Fibroblast of lung (primary cell): ENCODE results near the gene TNKS2. TPM values are rescaled to one million over a fixed set of nuclear protein-coding genes. Genes with fewer than 3 reads are reported as not detected.

Source experiments
- DNase-seq, 2 donors: peaks; one replicate each; pipeline versions ENCODE4 v3.0.0 to v3.0.0-alpha.2; 2010; ENCODE audit warnings: low read depth in 2 of 2
- H2AFZ ChIP-seq: 2 replicates; pipeline ENCODE4 v1.5.1; 2012; ENCODE audit warnings: low read length, control low read depth, inconsistent platforms
- H3K27ac ChIP-seq: 2 replicates; pipeline ENCODE4 v1.5.1; 2011; ENCODE audit warnings: low read length, control low read depth; ENCODE audit not compliant: insufficient read depth
- H3K27me3 ChIP-seq: 2 replicates; pipeline ENCODE4 v1.5.1; 2011; ENCODE audit warnings: mild to moderate bottlenecking, low read length; ENCODE audit not compliant: control insufficient read depth, insufficient read depth
- H3K36me3 ChIP-seq: 2 replicates; pipeline ENCODE4 v1.5.1; 2011; ENCODE audit warnings: low read length; ENCODE audit not compliant: control insufficient read depth, insufficient read depth
- H3K4me1 ChIP-seq: 2 replicates; pipeline ENCODE4 v1.5.1; 2011; ENCODE audit warnings: low read length; ENCODE audit not compliant: control insufficient read depth, insufficient read depth; ENCODE audit errors: extremely low read depth
- H3K4me2 ChIP-seq: 2 replicates; pipeline ENCODE4 v1.5.1; 2011; ENCODE audit warnings: low read length, control low read depth; ENCODE audit not compliant: insufficient read depth; ENCODE audit errors: extremely low read depth
- H3K4me3 ChIP-seq, 4 experiments: fragments of 200-600 bp in 1 of 4; sonication (generic) in 1 of 4; replicated peaks in 1 of 4; 2 replicates each; pipeline ENCODE4 v1.5.1; 2011 to 2016; ENCODE audit warnings: low read length in 4 of 4, low read depth in 3 of 4, mild to moderate bottlenecking in 3 of 4, control low read depth in 2 of 4, inconsistent platforms in 1 of 4, mixed read lengths in 1 of 4; ENCODE audit not compliant: insufficient read depth in 1 of 4; ENCODE audit errors: control extremely low read depth in 1 of 4
- H3K79me2 ChIP-seq: 2 replicates; pipeline ENCODE4 v1.5.1; 2012; ENCODE audit warnings: mild to moderate bottlenecking, low read length, inconsistent platforms; ENCODE audit not compliant: control insufficient read depth, insufficient read depth
- H3K9ac ChIP-seq: 2 replicates; pipeline ENCODE4 v1.5.1; 2011; ENCODE audit warnings: mild to moderate bottlenecking, low read length, control low read depth; ENCODE audit not compliant: insufficient read depth
- H3K9me3 ChIP-seq: 2 replicates; pipeline ENCODE4 v1.5.1; 2012; ENCODE audit warnings: low read depth, low read length; ENCODE audit not compliant: control insufficient read depth, insufficient read depth
- H4K20me1 ChIP-seq: 2 replicates; pipeline ENCODE4 v1.5.1; 2011; ENCODE audit warnings: low read length; ENCODE audit not compliant: control insufficient read depth, insufficient read depth; ENCODE audit errors: extremely low read depth
- EZH2 ChIP-seq: IDR thresholded peaks from 2 replicates; pipeline ENCODE4 v1.5.1; 2012; ENCODE audit warnings: low read length, control low read depth, mild to moderate bottlenecking; ENCODE audit errors: missing control alignments
- polyA plus RNA-seq, 2 donors: library from polyadenylated mRNA; depleted of rRNA in 1 of 2; stranded (reverse) in 1 of 2; unstranded in 1 of 2; fragments of >200 nt; gene quantifications; 2 replicates each; pipeline ENCODE4 v1.2.1, GENCODE V29; 2011 to 2012; ENCODE audit warnings: missing spikeins in 1 of 2
- total RNA-seq: library from RNA; depleted of rRNA; stranded (reverse); fragments of >200 nt; gene quantifications from 2 replicates; pipeline ENCODE4 v1.2.1, GENCODE V29; 2014
- TF ChIP-seq, protein P1 (sequence below), 2 donors: IDR thresholded peaks in 1 of 2; conservative IDR thresholded peaks in 1 of 2; 1 replicate in 1 of 2; 2 replicates in 1 of 2; pipeline ENCODE4 v1.5.1; 2011 to 2012; ENCODE audit warnings: low read length in 2 of 2, control low read depth in 1 of 2, inconsistent platforms in 1 of 2, low read depth in 1 of 2, mild to moderate bottlenecking in 1 of 2

TNKS2 gene
- total and polyA plus RNA-seq, 2 donors (not counting 1 experiment from before 2014, with no cell fraction given) = 44.6 to 61.6 TPM

GRCh38 chr10:91785830-91786229 is 12.4 kb upstream of the TNKS2 start:
- Histone ChIP-seq H3K27ac (no peak overlapping the region), H3K27me3 (peaks cover 3% of the 10 kb centered on the region), H3K4me1 (no peaks in the 10 kb centered on the region), H3K9ac (no peak overlapping the region), H3K36me3 (no peaks in the 10 kb centered on the region), H3K9me3 (no peaks in the 10 kb centered on the region), H3K79me2 (no peaks in the 10 kb centered on the region), H4K20me1 (no peaks in the 10 kb centered on the region), H2AFZ (no peak overlapping the region), H3K4me2 (no peak overlapping the region), H3K4me3 (no peak overlapping the region)
- DNase-seq = no peak
- TF ChIP-seq, protein P1, sequence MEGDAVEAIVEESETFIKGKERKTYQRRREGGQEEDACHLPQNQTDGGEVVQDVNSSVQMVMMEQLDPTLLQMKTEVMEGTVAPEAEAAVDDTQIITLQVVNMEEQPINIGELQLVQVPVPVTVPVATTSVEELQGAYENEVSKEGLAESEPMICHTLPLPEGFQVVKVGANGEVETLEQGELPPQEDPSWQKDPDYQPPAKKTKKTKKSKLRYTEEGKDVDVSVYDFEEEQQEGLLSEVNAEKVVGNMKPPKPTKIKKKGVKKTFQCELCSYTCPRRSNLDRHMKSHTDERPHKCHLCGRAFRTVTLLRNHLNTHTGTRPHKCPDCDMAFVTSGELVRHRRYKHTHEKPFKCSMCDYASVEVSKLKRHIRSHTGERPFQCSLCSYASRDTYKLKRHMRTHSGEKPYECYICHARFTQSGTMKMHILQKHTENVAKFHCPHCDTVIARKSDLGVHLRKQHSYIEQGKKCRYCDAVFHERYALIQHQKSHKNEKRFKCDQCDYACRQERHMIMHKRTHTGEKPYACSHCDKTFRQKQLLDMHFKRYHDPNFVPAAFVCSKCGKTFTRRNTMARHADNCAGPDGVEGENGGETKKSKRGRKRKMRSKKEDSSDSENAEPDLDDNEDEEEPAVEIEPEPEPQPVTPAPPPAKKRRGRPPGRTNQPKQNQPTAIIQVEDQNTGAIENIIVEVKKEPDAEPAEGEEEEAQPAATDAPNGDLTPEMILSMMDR (conservative IDR thresholded peaks at IDR 0.05 in 1 of 2, IDR thresholded peaks at IDR 0.05 in 1 of 2; ENCODE audit: low read depth in 1 of 2, low read length in 2 of 2) = no peak
- no peak for TF ChIP-seq EZH2

DNA sequence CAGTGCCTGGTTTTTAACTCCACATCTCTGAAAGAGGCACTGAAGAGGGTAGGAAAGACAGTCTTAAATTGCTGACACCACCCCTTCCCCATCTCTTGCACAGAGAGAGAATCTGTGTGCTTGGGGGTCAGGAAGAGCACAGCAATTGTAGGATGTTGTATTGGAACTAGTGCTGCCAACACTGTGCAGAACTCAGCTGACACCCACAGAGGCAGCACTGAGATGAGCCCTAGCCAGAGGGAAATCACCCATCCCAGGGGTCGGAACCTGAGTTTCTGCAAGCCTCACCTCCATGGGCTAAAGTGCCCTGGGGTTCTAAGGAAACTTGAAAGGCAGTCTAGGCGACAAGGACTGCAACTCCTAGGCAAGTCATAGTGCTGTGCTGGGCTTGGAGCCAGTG is 11.0 kb upstream of the TNKS2 start:
- Histone ChIP-seq H4K20me1 (no peaks in the 10 kb centered on the region), H3K4me1 (no peaks in the 10 kb centered on the region), H3K4me3 (no peak overlapping the region), H2AFZ (no peak overlapping the region), H3K79me2 (no peaks in the 10 kb centered on the region), H3K36me3 (no peaks in the 10 kb centered on the region), H3K9me3 (no peaks in the 10 kb centered on the region), H3K9ac (no peak overlapping the region), H3K27ac (no peak overlapping the region), H3K4me2 (no peak overlapping the region), H3K27me3 (peaks cover 3% of the 10 kb centered on the region)
- TF ChIP-seq EZH2 = no peak
- TF ChIP-seq, protein P1 (conservative IDR thresholded peaks at IDR 0.05 in 1 of 2, IDR thresholded peaks at IDR 0.05 in 1 of 2; ENCODE audit: low read depth in 1 of 2, low read length in 2 of 2) = no peak
- DNase-seq = no peak

GRCh38 chr10:91787810-91788209 is 10.4 kb upstream of the TNKS2 start:
- no peak overlapping the region for H3K4me2 ChIP-seq
- H2AFZ ChIP-seq = no peak overlapping the region
- H3K4me3 ChIP-seq = no peak overlapping the region
- H3K9me3 ChIP-seq = no peaks in the 10 kb centered on the region
- no peak for TF ChIP-seq EZH2
- no peaks in the 10 kb centered on the region for H3K79me2 ChIP-seq
- H4K20me1 ChIP-seq = no peaks in the 10 kb centered on the region
- H3K36me3 ChIP-seq = no peaks in the 10 kb centered on the region
- DNase-seq = no peak
- no peak overlapping the region for H3K9ac ChIP-seq
- no peaks in the 10 kb centered on the region for H3K4me1 ChIP-seq
- no peaks in the 10 kb centered on the region for H3K27me3 ChIP-seq
- no peak overlapping the region for H3K27ac ChIP-seq
